HG03565 (cell line): ENCODE data around the gene FLVCR2.

Source experiments
- ATAC-seq: cut with Tn5 transposase; IDR thresholded peaks from one replicate; pipeline ENCODE4 v1.9.1; 2021; ENCODE audit warnings: mild to moderate bottlenecking, moderate library complexity; ENCODE audit not compliant: unreplicated experiment

The FLVCR2 gene

DNA sequence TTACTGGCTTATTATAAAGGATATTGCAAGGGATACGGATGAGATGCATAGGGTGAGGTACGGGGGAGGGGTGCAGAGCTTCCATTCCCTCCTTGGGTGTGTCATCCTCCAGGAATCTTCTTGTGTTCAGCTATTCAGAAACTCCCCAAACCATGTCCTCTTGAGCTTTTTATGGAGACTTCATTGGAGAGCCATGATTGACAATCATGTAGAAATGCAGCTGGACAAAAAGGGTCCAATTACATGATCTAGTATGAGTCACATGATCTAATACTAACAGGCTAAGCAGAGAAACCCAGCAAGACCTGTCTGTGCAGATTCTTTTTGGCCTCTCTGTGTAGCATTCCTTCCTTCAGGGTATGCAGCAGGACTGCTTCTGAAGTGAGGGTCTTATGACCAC is 23.9 kb upstream of the FLVCR2 start:
- ATAC-seq = no peak

DNA sequence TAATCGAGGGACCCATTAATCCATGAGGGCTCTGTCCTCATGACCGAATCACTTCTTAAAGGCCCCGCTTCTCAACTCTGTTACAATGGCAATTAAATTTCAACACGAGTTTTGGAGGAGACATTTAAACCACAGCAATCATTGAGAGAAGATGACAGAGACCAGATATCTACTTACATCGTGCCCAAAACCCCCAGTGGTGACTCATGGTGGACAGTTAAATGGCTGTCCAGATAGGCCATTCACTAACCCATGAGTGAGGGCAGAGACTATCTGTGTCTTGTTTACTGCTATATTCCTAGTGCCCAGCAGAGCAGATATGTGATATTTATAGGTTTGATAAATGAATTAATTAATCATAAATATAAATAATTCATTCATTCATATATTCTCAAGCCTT is 20.0 kb upstream of the FLVCR2 start:
- ATAC-seq = no peak

DNA sequence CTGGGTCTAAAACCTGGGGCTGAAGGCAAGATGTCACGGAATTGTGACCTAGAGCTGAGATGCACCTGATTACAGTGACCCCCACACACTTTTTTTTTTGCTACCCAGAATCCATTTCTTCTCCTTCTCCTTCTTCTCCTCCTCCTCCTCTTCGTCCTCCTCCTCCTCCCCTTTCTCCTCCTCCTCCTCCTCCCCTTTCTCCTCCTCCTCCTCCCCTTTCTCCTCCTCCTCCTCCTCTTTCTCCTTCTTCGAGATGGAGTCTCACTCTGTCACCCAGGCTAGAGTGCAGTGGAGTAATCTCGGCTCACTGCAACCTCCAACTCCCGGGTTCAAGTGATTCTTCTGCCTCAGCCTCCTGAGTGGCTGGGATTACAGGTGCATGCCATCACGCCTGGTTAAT is 19.4 kb upstream of the FLVCR2 start:
- ATAC-seq = no peak

DNA sequence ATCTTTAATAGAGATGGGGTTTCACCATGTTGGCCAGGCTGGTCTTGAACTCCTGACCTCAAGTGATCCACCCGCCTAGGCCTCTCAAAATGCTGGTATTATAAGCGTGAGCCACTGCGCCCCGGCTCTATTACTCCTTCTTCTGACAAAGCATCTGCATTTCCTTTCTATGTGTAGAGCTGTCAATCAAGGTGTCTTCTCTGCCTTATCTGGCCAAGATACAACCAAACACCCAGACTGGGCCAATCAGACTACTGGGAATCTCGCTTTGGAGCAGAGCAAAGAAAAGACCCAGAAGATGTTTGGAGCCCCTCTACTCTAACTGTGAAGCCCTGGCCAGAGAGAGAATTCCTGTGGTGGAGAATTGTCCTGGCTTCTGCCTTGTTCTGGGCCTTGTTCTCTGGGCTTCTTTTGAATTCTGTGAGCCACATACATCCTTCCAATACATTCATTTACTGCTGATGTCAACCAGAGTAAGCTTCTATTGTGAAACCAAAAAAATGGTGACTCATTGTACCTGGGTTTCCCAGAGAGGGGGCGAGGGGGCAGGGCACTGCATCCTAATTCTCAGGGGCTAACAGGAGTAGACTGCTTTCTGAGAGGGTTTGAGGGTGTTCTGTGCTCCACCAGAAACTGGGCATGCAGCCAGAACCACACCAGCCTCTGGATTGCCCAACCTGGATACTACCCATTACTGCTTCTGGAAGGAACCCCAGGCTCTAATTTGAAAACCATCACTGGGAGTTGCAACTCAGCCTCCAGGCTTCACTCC is 18.8 kb upstream of the FLVCR2 start:
- ATAC-seq = no peak

DNA sequence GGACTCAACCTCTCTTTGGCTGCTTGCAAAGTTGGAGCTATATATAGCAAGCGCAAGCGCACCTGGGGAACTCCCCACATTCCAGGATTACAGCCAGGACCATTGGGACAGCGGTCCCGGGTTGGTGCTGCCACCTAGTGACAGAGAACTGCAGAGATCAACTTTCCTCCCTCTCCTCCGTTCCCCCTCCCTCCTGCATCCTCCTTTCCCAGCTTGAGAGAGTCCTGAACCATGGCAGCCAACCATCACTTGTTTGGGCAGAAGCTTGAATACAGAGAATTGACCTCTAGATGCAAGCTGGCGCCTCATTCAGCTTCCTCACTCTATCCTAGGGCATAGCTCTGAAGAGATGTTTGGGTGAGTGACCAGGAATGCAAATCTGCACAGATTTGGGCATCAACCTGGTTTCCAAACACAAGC is 17.4 kb upstream of the FLVCR2 start:
- ATAC-seq = no peak

DNA sequence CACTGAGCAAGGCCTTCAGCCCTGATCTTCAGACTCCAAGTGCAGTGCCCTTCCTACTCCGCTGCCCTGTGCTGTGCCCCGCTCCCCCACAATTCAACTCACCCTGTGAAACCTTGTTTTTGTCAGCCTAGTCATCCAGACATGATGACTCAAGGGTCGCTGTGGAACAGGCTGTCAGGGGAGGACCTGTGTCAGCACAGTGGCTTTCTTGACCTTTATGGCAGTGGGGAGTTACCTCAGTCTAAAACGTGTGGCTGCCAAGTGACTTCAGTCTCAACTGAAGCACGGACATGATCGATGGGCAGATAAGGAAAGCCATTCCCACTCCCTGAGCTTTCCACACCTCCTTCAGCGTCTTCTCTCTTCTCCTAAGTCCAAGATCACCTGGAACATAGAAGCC is 16.3 kb upstream of the FLVCR2 start:
- ATAC-seq = no peak

DNA sequence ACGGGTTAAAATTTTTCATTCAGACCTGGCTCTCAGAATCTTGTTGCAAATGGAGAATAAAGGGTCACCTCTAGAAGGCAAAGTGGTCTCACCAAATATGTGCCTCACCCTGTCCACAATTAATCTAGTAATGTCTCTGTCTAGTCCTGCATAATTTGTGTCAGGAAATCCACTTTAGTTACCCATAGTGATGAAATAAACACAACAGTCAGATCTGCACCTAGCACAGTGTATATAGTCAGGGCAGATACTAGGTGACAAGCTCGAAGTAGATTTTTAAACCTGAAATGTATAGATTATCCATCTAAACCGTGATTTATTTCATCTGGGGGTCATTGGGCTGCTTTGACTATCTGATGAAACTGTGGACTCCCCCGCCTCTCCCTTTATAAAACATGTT is 15.9 kb upstream of the FLVCR2 start:
- no peak for ATAC-seq

DNA sequence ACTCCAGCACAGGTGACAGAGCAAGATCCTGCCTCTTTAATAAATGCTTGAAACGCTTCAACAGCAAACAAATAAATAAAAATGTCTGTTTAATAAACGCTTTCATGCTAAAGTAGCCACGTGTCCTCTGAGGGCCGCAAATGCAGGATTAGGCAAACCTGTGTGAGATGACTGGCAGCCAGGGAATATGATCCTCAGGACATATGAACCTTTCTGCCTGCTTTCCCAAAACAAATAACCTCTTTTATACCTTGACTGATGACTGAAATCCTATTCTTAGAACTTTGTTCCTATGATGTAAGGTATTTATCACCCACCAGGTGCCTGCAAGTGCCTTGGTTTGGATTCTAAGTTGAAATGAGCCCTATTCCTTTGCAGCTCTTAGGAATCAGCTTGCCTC is 14.5 kb upstream of the FLVCR2 start:
- ATAC-seq = no peak

DNA sequence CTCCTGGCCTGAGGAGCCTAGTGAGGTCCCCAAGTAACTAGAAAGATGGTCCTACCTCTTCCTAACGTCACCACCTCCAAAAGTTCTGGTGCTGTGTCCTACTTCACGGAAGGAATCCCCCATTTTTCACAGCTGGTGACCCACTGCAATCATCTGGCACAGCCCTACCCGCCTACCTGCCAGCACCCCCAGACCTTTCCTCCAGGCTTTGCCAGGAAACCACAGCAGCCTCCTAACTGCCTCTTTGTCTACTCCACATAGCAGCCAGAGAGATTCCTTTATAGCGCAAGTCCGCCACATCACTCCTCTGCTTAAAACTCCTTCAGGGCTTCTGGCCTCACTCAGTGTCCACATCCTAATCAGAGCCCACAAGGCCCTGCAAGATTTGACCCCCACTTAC is 13.4 kb upstream of the FLVCR2 start:
- no peak for ATAC-seq

DNA sequence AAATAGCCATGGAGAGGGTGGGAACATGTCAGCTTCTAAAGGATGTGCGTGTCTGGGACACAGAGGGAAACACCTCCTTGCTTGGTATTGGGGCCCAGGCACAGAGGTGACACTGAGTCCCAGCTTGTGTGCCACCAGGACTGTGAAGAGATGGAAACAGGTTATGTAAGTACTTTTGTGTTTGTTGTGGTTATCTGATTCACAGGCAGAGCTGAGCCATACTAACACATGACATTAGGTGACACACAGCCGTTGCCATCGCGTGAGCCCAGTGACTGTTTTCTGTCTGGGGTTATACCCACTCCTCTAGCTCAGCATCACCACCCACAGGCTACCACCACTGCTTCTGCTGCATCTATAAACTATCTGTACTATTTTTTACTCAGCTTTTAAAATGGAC is 12.1 kb upstream of the FLVCR2 start:
- no peak for ATAC-seq

DNA sequence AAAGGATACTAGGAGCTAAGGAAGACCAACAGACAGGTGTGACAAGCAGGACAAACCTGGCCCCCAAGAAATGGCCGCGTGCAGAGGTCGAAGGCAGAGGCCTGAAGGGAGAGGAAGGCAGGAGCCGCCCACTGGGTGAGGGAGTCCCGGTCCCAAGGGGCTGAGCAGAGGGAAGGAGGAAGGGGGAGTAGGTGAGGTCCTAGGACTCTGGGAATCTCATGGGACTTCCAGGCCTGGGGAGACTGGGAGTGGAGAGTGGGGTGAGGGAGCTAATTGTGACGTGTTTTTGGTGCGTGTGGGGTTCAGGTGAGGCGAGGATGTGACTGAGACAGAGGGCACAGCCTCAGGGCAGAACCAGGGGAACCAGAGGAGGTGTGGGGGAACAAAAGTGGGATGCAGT is 11.7 kb upstream of the FLVCR2 start:
- ATAC-seq = no peak

DNA sequence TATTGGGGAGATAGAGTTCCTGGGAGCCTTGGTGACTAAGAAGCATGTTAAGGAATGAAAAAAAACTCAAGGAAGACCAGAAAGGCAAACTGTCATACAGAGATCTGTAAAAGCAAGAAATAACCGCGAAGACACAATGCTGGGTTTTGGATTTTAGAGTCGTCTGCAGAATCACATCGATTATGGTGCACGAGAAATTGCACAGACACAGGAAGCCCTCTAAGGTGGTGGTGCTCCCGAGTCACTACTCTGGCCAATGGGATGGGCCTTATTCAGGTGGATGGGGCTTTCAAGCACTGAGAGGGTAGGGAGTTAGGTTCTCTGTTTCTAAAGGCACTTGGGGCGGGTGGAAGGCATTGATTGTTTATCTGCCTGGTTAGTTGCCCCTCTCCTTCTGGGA is 10.3 kb upstream of the FLVCR2 start:
- ATAC-seq = no peak

DNA sequence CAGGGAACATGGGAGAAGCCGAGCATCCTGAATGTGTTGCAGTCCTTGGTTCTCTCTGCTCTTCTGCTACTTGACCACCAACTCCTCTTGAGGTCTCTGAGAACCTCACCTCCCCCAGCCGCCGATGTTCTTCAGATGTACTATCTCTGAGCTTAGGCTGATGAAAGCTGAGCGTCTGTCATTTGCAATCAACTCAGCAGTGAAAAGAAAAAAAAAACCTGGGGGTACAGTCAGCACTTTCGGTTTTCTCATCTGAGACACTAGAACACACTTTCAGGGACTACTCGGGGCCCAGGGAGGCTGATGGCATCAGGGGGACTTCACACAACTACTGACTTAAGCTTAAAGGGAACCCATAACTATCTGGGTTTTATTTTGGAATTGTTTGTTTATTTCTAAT is 9.6 kb upstream of the FLVCR2 start:
- ATAC-seq = no peak

DNA sequence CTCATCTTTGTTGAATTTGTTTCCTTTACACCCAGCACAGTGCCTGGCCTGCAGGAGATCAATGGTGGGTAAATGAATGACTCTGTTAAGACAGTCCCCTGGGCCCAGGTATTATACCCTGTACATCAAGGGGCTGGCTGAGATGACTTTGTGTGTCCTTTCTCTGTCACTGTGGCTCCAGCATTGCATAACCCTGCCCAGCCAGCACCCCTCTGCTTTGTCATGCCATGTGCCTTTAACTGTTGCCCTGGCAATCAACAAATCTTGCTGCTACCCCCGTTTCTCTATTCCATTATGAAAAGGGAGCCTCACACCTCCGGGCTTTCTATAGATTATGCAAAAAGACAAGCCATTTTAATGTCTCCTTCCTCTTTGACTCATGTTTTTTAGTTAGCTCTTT is 7.6 kb upstream of the FLVCR2 start:
- ATAC-seq = no peak

DNA sequence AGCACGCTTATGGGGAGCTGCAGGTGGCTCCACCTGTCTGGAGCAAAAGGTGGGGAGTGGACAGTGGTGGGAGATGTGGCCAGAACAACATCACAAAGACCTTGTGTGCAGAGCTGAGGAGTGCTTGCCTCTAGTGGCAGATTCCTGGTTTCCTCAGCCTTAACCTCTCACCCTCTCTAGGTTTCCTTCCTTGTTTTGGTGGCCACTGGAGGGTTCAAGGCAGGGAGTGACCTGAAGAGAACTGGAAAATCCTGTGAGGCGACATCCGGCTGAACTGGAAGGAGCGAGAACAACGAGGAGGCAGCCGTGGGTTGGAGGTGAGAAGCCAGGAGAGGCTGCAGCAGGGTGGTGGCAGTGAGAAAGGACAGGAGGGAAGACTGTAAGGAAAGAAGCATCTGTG is 6.3 kb upstream of the FLVCR2 start:
- no peak for ATAC-seq

DNA sequence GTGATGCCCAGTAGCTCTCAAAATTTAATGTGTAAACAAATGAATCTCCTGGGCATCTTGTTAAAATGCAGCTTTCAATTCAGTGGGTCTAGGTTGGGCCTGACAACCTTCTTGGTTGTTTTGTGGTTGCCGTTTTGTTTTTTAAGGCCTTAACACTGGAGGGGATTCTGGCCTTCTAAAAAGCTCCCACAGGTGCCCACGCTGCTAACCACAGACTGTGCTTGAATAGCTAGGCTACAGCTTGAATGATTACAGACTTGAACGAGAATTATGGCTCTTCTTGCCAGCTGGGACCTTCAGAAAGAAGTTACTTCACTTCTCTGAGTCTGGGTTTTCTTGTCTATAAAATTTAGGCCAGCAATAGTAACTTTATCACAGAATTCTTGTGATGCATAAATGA is 1.3 kb upstream of the FLVCR2 start:
- no peak for ATAC-seq

DNA sequence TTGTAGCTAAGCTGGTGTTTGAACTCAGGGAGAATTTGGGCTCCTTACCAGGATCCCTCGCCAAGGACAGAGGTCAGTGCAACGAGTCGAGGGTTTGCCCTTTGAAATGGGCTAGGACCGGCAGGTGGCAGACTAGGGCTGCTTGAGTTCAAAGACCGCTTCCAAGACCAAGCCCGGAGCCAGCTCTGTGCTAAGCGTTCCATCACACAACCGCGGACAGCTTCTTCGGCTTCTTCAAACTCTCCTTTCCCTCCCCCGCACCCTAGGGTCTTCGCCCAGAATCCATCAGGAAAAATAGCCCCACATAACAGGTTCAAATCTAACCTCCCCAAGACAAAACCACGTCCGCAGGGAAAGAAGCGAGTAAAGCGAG is 705 bp upstream of the FLVCR2 start:
- peak; percentile 76 for ATAC-seq

DNA sequence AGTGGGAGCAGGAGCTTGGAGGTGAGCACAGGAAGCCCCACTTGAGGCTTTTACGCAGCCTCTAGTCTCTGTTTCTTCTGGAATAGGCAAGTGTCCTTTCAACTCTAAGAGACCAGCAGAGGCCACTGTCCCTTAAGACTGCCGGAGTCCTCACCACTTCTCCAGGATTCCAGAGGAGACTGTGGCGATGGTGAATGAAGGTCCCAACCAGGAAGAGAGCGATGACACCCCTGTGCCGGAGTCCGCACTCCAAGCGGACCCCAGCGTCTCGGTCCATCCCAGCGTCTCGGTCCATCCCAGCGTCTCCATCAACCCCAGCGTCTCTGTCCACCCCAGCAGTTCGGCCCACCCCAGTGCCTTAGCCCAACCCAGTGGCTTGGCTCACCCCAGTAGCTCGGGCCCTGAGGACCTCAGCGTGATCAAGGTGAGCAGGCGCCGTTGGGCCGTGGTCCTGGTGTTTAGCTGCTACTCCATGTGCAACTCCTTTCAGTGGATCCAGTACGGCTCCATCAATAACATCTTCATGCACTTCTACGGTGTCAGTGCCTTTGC is 442 bp downstream of the FLVCR2 start:
- ATAC-seq = no peak

DNA sequence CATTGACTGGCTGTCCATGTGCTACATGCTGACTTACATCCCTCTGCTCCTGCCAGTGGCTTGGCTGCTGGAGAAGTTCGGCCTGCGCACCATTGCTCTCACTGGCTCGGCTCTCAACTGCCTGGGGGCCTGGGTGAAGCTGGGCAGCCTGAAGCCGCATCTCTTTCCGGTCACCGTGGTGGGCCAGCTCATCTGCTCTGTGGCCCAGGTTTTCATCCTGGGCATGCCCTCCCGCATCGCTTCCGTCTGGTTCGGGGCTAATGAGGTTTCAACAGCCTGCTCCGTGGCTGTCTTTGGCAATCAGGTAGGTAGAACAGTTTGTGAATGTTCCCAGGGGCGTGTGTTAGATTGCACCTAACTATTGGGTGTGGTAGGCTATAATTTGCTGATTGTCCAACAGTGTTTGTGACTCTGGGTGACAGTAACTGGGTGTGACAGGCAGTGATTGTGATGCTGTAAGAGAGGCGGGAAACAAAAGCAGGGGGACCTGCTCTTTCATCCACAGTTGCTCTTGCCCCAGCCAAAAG is 981 bp downstream of the FLVCR2 start:
- no peak for ATAC-seq

DNA sequence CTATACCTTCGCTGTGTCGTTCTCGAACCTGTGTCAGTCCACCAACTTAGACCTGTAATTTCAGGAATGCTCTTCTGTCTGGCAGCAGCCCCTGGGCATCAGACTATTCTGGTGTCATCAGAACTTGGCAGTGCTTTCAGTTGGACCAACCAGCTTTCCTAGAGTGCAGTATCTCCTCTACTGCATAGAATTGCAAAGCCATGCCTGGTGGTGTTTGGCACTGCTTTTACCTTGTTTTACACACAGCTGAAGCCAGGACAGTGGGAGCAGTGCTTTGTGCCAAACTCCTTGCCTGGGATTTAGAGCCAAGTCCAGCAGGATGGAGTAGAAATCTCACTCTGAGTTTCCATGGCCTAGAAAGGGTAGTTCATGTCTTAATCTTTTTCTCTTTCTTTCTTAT is 1.5 kb downstream of the FLVCR2 start:
- ATAC-seq = no peak

DNA sequence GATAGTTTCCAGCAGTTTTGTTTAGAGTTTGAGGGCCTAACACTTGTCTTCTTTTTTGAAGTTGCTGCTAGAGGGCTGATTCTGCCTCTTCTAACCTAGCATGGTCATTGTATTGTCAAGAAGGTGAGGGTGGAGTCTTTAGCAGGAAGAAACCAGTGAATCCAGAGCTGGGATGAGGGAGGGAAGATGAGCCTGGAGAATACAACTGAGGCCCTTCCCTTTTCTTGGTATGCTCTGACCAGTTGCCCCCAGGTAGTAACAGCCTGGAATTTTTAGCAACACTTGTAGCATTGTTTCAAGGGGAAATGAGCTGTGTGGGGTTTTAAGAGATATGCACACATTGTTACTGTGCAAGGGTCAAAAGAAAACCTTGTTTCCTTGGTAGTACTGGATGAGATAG is 9.0 kb downstream of the FLVCR2 start:
- no peak for ATAC-seq

DNA sequence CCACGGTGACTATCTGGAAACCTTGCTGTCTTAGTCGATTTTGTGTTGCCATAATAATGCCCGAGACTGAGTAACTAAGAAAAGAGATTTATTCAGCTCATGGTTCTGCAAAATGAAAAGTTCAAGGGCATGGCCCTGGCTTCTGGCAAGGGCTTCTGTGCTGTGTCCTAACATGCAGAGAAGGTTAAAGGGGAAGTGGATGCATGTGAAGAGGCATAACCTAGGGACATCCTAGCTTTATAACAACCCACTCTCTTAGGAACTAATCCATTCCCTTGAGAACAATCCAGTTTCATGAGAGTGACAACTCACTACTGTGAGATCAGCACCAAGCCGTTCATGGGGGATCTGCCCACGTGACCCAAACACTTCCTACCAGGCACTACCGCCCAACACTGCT is 11.5 kb downstream of the FLVCR2 start:
- ATAC-seq = no peak
